Trophoblast cell (in vitro differentiated cells and primary cell): ENCODE data around the gene ADAMTS12.

Experiments used
- DNase-seq, 2 donors: peaks; one replicate each; pipeline ENCODE4 v3.0.0-alpha.2; 2016
- H2AFZ ChIP-seq: 2 replicates; pipeline ENCODE4 v1.6.1; 2013; ENCODE audit warnings: low read length, moderate library complexity, mild to moderate bottlenecking; ENCODE audit not compliant: insufficient read depth, poor library complexity
- H2AK5ac ChIP-seq: 2 replicates; pipeline ENCODE4 v1.6.1; 2013; ENCODE audit warnings: mild to moderate bottlenecking, low read length
- H2BK120ac ChIP-seq: 2 replicates; pipeline ENCODE4 v1.6.1; 2013; ENCODE audit warnings: low read length, mild to moderate bottlenecking, moderate library complexity; ENCODE audit not compliant: insufficient read depth, poor library complexity
- H2BK12ac ChIP-seq: 2 replicates; pipeline ENCODE4 v1.6.1; 2013; ENCODE audit warnings: mild to moderate bottlenecking, low read length, moderate library complexity
- H2BK5ac ChIP-seq: 2 replicates; pipeline ENCODE4 v1.6.1; 2013; ENCODE audit warnings: low read length, low read depth, moderate library complexity, mild to moderate bottlenecking; ENCODE audit not compliant: poor library complexity
- H3K14ac ChIP-seq: 2 replicates; pipeline ENCODE4 v1.6.1; 2013; ENCODE audit warnings: mild to moderate bottlenecking, low read length
- H3K18ac ChIP-seq: 2 replicates; pipeline ENCODE4 v1.6.1; 2013; ENCODE audit warnings: mild to moderate bottlenecking, low read length
- H3K23ac ChIP-seq: 2 replicates; pipeline ENCODE4 v1.6.1; 2013; ENCODE audit warnings: low read length
- H3K27ac ChIP-seq: 2 replicates; pipeline ENCODE4 v1.5.1; 2013; ENCODE audit warnings: low read depth, mild to moderate bottlenecking, inconsistent platforms, low read length, moderate library complexity
- H3K27me3 ChIP-seq: 2 replicates; pipeline ENCODE4 v1.6.1; 2013; ENCODE audit warnings: inconsistent platforms, mild to moderate bottlenecking, low read length, moderate library complexity; ENCODE audit not compliant: insufficient read depth
- H3K36me3 ChIP-seq, 2 experiments: 1 replicate in 1 of 2; 2 replicates in 1 of 2; pipeline ENCODE4 v1.6.1; 2013; ENCODE audit warnings: low read length in 2 of 2, mild to moderate bottlenecking in 2 of 2, moderate library complexity in 1 of 2; ENCODE audit not compliant: insufficient read depth in 2 of 2, control insufficient read depth in 1 of 2
- H3K4ac ChIP-seq: 2 replicates; pipeline ENCODE4 v1.6.1; 2013; ENCODE audit warnings: low read depth, mild to moderate bottlenecking, low read length, moderate library complexity
- H3K4me1 ChIP-seq, 2 experiments: 1 replicate in 1 of 2; 2 replicates in 1 of 2; pipeline ENCODE4 v1.6.1; 2013; ENCODE audit warnings: low read length in 2 of 2, mild to moderate bottlenecking in 2 of 2, moderate library complexity in 1 of 2; ENCODE audit not compliant: insufficient read depth in 2 of 2, control insufficient read depth in 1 of 2
- H3K4me2 ChIP-seq: 2 replicates; pipeline ENCODE4 v1.6.1; 2013; ENCODE audit warnings: inconsistent platforms, mild to moderate bottlenecking, low read length, moderate library complexity
- H3K4me3 ChIP-seq: 2 replicates; pipeline ENCODE4 v1.5.1; 2013; ENCODE audit warnings: mild to moderate bottlenecking, low read depth, low read length, inconsistent platforms
- H3K79me1 ChIP-seq: one replicate; pipeline ENCODE4 v1.6.1; 2013; ENCODE audit warnings: low read length
- H3K79me2 ChIP-seq: 2 replicates; pipeline ENCODE4 v1.6.1; 2013; ENCODE audit warnings: low read length, mild to moderate bottlenecking; ENCODE audit not compliant: control insufficient read depth, insufficient read depth, poor library complexity
- H3K9ac ChIP-seq: 2 replicates; pipeline ENCODE4 v1.6.1; 2013; ENCODE audit warnings: mild to moderate bottlenecking, low read length
- H3K9me3 ChIP-seq: 2 replicates; pipeline ENCODE4 v1.6.1; 2013; ENCODE audit warnings: low read depth, mild to moderate bottlenecking, control low read depth, inconsistent platforms, low read length; ENCODE audit not compliant: insufficient read depth
- H4K12ac ChIP-seq: 2 replicates; pipeline ENCODE4 v1.6.1; 2013; ENCODE audit warnings: low read depth, mild to moderate bottlenecking, low read length, moderate library complexity
- H4K8ac ChIP-seq: 2 replicates; pipeline ENCODE4 v1.6.1; 2013; ENCODE audit warnings: low read depth, mild to moderate bottlenecking, low read length, moderate library complexity
- H4K91ac ChIP-seq: one replicate; pipeline ENCODE4 v1.6.1; 2013; ENCODE audit warnings: low read depth, mild to moderate bottlenecking, low read length, moderate library complexity
- WGBS: extraction: QIAGEN DNeasy Blood & Tissue Kit; methylation state at CpG from one replicate; pipeline ENCODE4 v1.1.7; 2013; ENCODE audit warnings: missing lambda C conversion rate; ENCODE audit not compliant: insufficient read length, insufficient coverage; ENCODE audit errors: extremely low coverage; 5-methylcytosine and 5-hydroxymethylcytosine counted together

The ADAMTS12 gene

GRCh38 chr5:33762859-33763258 lies 128.9 kb downstream of the ADAMTS12 start:
- H3K27ac ChIP-seq: no peak overlapping the region
- no peaks in the 10 kb centered on the region for H3K9me3 ChIP-seq
- H3K27me3 ChIP-seq: no peaks in the 10 kb centered on the region
- no peak overlapping the region for H4K91ac ChIP-seq
- no peak overlapping the region for H3K18ac ChIP-seq
- H3K79me2 ChIP-seq: no peaks in the 10 kb centered on the region
- H3K4me3 ChIP-seq: no peak overlapping the region
- H4K12ac ChIP-seq: no peak overlapping the region
- no peak overlapping the region for H3K9ac ChIP-seq
- no peak overlapping the region for H3K4me2 ChIP-seq
- no peak overlapping the region for H2BK12ac ChIP-seq
- no peaks in the 10 kb centered on the region for H3K36me3 ChIP-seq
- no peak overlapping the region for H2AK5ac ChIP-seq
- H3K4ac ChIP-seq: no peak overlapping the region
- no peaks in the 10 kb centered on the region for H3K79me1 ChIP-seq
- no peak overlapping the region for H2AFZ ChIP-seq
- H4K8ac ChIP-seq: no peak overlapping the region
- H3K14ac ChIP-seq: no peak overlapping the region
- no peak overlapping the region for H2BK5ac ChIP-seq
- peaks cover 3 to 7% of the 10 kb centered on the region in 2 experiments for H3K4me1 ChIP-seq
- no peak overlapping the region for H3K23ac ChIP-seq
- H2BK120ac ChIP-seq: no peak overlapping the region
- DNase-seq: no peak
- no CpG with 5 or more reads among the region's 1 CpG for WGBS

GRCh38 chr5:33761139-33761538 lies 130.7 kb downstream of the ADAMTS12 start:
- H3K9ac ChIP-seq: no peak overlapping the region
- no peaks in the 10 kb centered on the region for H3K27me3 ChIP-seq
- H4K8ac ChIP-seq: no peak overlapping the region
- no peaks in the 10 kb centered on the region for H3K9me3 ChIP-seq
- no peak overlapping the region for H3K4me2 ChIP-seq
- no peak overlapping the region for H2AFZ ChIP-seq
- no peak overlapping the region for H2BK12ac ChIP-seq
- H3K4me1 ChIP-seq: peaks cover 3 to 7% of the 10 kb centered on the region in 2 experiments
- H3K4me3 ChIP-seq: no peak overlapping the region
- no peak overlapping the region for H3K18ac ChIP-seq
- H3K14ac ChIP-seq: no peak overlapping the region
- no peaks in the 10 kb centered on the region for H3K79me2 ChIP-seq
- H3K27ac ChIP-seq: no peak overlapping the region
- no peaks in the 10 kb centered on the region for H3K79me1 ChIP-seq
- no peak overlapping the region for H2BK5ac ChIP-seq
- peak in 1 of 2 donors; percentile 6 for DNase-seq
- H4K12ac ChIP-seq: no peak overlapping the region
- H3K4ac ChIP-seq: no peak overlapping the region
- H3K36me3 ChIP-seq: no peaks in the 10 kb centered on the region
- WGBS: no CpG with 5 or more reads among the region's 4 CpGs
- H2AK5ac ChIP-seq: no peak overlapping the region
- H2BK120ac ChIP-seq: no peak overlapping the region
- no peak overlapping the region for H3K23ac ChIP-seq
- no peak overlapping the region for H4K91ac ChIP-seq

- Histone ChIP-seq H3K9me3 (no peaks in the 10 kb centered on the region), H2BK5ac (no peak overlapping the region), H3K4me1 (peaks cover 3 to 7% of the 10 kb centered on the region in 2 experiments), H2BK120ac (no peak overlapping the region), H4K8ac (no peak overlapping the region), H3K4me2 (no peak overlapping the region), H3K14ac (no peak overlapping the region), H3K79me1 (no peaks in the 10 kb centered on the region), H3K79me2 (no peaks in the 10 kb centered on the region), H2AFZ (no peak overlapping the region), H3K27ac (no peak overlapping the region), H3K36me3 (no peaks in the 10 kb centered on the region), H4K91ac (no peak overlapping the region), H3K23ac (no peak overlapping the region), H3K27me3 (no peaks in the 10 kb centered on the region), H3K4me3 (no peak overlapping the region), H3K9ac (no peak overlapping the region), H2AK5ac (no peak overlapping the region), H3K18ac (no peak overlapping the region), H3K4ac (no peak overlapping the region), H4K12ac (no peak overlapping the region), H2BK12ac (no peak overlapping the region)
- DNase-seq: no peak
- no CpG with 5 or more reads among the region's 2 CpGs for WGBS
Observed at GRCh38 chr5:33758737-33759136, 133.1 kb downstream of the ADAMTS12 start.

GRCh38 chr5:33756491-33756890 lies 135.3 kb downstream of the ADAMTS12 start:
- Histone ChIP-seq H3K79me2 (no peaks in the 10 kb centered on the region), H3K27me3 (no peaks in the 10 kb centered on the region), H3K4me2 (no peak overlapping the region), H2BK5ac (no peak overlapping the region), H3K23ac (no peak overlapping the region), H3K14ac (no peak overlapping the region), H3K4me3 (no peak overlapping the region), H3K79me1 (no peaks in the 10 kb centered on the region), H2BK120ac (no peak overlapping the region), H2BK12ac (no peak overlapping the region), H2AK5ac (no peak overlapping the region), H3K27ac (no peak overlapping the region), H4K91ac (no peak overlapping the region), H3K4ac (no peak overlapping the region), H4K8ac (no peak overlapping the region), H3K9ac (no peak overlapping the region), H3K36me3 (no peaks in the 10 kb centered on the region), H2AFZ (no peak overlapping the region), H3K4me1 (peaks cover 3 to 4% of the 10 kb centered on the region in 2 experiments), H3K18ac (no peak overlapping the region), H3K9me3 (no peaks in the 10 kb centered on the region), H4K12ac (no peak overlapping the region)
- DNase-seq: no peak
- no CpG with 5 or more reads among the region's 2 CpGs for WGBS
